Measurements from ENCODE around the gene SPNS2.

DNA sequence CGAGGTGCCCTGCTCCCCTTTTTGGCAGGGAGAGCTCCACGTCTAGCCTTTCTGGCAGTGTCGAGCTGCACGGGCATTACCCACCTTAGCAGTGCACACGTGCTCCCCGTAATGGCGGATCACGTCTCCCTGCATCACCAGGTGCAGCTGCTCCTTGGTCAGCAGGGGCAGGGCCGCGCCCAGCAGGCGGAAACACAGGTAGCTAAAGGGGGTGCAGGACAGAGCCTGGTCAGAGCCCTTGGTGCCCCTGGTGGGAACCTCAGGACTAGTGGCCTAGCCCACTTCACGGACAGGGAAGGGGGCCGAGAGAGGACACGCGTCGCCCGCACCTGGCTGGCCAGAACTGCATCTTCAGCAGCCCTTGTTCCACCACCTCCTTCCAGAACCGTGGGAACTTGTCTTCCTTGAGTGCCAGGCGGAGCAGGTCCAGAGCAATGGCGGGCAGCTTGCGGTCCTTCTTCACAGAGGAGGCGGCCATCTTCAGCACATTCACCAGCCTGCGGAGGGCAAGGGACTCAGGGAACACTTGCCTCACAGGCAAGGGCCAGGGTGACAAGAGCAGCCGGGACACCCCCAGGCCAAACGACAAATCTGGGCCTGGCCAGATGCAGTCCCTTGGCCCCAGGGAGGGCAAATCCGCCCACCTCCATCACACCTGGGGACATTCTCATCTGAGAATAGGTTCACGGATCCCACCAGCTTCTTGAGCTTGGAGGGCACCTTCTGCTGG lies 53.3 kb downstream of the SPNS2 start:
- TF ChIP-seq, protein P1, sequence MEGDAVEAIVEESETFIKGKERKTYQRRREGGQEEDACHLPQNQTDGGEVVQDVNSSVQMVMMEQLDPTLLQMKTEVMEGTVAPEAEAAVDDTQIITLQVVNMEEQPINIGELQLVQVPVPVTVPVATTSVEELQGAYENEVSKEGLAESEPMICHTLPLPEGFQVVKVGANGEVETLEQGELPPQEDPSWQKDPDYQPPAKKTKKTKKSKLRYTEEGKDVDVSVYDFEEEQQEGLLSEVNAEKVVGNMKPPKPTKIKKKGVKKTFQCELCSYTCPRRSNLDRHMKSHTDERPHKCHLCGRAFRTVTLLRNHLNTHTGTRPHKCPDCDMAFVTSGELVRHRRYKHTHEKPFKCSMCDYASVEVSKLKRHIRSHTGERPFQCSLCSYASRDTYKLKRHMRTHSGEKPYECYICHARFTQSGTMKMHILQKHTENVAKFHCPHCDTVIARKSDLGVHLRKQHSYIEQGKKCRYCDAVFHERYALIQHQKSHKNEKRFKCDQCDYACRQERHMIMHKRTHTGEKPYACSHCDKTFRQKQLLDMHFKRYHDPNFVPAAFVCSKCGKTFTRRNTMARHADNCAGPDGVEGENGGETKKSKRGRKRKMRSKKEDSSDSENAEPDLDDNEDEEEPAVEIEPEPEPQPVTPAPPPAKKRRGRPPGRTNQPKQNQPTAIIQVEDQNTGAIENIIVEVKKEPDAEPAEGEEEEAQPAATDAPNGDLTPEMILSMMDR (IDR thresholded peaks at IDR 0.05): no peak
- TF ChIP-seq EZH2 (IDR thresholded peaks at IDR 0.05; ENCODE audit: borderline replicate concordance, insufficient read depth, low read depth, low read length, poor library complexity, severe bottlenecking): no peak

Data from B cell (primary cell).